Adrenal gland (tissue), 5 donors: Measurements from ENCODE around the gene GSG1L2.

Source experiments
- POLR2A ChIP-seq, 2 donors: fragments of 450-650 bp; IDR thresholded peaks; one replicate each; pipeline ENCODE4 v1.6.1; 2017; ENCODE audit warnings: antibody characterized with exemption in 2 of 2, mild to moderate bottlenecking in 2 of 2, moderate library complexity in 1 of 2
- TF ChIP-seq, protein P1 (sequence below), 6 experiments: fragments of 450-650 bp in 4 of 6; fragments of 200-600 bp in 2 of 6; sonication (generic) in 1 of 6; IDR thresholded peaks; 1 replicate in 5 of 6; 2 replicates in 1 of 6; pipeline versions ENCODE4 v1.5.1 to v1.8.0; 2016 to 2021; ENCODE audit warnings: antibody characterized with exemption in 6 of 6, mild to moderate bottlenecking in 2 of 6, moderate library complexity in 1 of 6
- donor health status: DM: no; HTN: no; CAD: no.

DNA sequence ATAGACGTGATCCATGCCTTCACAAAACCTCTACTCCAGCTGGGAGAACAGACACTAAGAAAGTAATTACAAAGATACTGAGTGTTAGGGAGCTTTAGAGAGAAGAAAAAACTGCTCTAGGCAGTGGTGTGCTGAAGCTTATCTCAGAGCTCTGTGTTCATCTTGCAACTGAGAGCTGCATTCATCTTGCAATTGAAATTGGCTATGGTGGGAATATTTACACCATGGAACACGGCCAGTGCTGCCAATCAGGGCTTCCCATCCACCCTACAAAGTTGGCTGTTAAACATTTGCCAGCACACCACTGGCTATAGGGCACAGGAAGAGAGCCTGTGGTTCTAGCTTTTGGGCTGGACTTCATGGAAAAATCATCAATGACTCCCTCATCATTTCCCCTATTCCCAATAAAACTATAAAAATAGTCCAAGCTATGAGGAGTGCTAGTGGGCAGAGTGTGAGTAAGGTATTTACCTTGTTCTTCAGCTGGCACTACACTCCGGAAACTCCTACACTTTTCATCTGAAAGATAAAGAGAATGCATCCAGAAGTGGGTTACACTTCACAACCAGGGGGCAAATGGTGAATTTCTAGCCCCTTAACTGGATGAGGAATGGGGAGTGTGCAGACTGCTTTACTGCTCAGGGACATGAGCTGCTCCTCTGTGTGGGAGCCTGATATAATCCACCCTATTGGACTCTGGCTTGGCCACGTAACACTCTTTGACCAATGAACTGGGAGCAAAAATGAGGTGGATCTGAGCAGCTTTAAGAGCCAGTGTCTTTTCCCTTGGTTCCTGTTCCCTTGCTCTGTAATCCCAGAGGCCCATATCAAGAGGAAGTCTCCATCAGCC, 11.6 kb downstream of the GSG1L2 start:
- TF ChIP-seq, protein P1, sequence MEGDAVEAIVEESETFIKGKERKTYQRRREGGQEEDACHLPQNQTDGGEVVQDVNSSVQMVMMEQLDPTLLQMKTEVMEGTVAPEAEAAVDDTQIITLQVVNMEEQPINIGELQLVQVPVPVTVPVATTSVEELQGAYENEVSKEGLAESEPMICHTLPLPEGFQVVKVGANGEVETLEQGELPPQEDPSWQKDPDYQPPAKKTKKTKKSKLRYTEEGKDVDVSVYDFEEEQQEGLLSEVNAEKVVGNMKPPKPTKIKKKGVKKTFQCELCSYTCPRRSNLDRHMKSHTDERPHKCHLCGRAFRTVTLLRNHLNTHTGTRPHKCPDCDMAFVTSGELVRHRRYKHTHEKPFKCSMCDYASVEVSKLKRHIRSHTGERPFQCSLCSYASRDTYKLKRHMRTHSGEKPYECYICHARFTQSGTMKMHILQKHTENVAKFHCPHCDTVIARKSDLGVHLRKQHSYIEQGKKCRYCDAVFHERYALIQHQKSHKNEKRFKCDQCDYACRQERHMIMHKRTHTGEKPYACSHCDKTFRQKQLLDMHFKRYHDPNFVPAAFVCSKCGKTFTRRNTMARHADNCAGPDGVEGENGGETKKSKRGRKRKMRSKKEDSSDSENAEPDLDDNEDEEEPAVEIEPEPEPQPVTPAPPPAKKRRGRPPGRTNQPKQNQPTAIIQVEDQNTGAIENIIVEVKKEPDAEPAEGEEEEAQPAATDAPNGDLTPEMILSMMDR (IDR thresholded peaks at IDR 0.05): no peak
- no peak for TF ChIP-seq POLR2A (IDR thresholded peaks at IDR 0.05)
